Measurements from ENCODE around the gene MON1B. TPM values are rescaled to one million over a fixed set of nuclear protein-coding genes. Genes with fewer than 3 reads are reported as not detected.

Gene MON1B
- total and polyA plus RNA-seq, 2 of the 4 experiments (the other 2 are of a cell fraction): 5.2 to 19.2 TPM

- peak overlapping the region; percentile 66 for H3K4me3 ChIP-seq (ENCODE audit: insufficient read depth, low read depth, low read length)
- H3K9ac ChIP-seq (ENCODE audit: low read depth, low read length): no peak overlapping the region
- ATAC-seq (ENCODE audit: low read depth) (peak; percentile 42), DNase-seq (no peak)
- H3K23ac ChIP-seq (ENCODE audit: low read depth, low read length): no peak overlapping the region; the same call in 1 of the 2 replicates
- H3K36me3 ChIP-seq (ENCODE audit: control insufficient read depth, insufficient read depth, low read length): no peaks in the 10 kb centered on the region
- no peak overlapping the region for H3K14ac ChIP-seq (replicated peaks; ENCODE audit: low read depth, low read length)
- H4K5ac ChIP-seq (ENCODE audit: low read depth, low read length): no peak overlapping the region
- dilution Hi-C loops (cut with HindIII; ENCODE audit: low sequenced_read_pairs, unreplicated experiment) (no loop called here), intact Hi-C loops (cut with micrococcal nuclease) (no loop called here), in situ Hi-C loops (cut with MboI; ENCODE audit: low sequenced_read_pairs) (no loop called here)
- POLR2A ChIA-PET (ENCODE audit: unreplicated experiment): no interaction called here
- no peak overlapping the region for H2BK15ac ChIP-seq (ENCODE audit: low read depth, low read length)
- H2AK5ac ChIP-seq (ENCODE audit: low read depth, low read length): no peak overlapping the region
- BruUV-seq (replicated peaks): no TSS peak
- no peak overlapping the region for H3K4ac ChIP-seq (ENCODE audit: low read depth, low read length)
- no peak overlapping the region for H2BK20ac ChIP-seq (ENCODE audit: low read depth, low read length)
- peaks cover 11% of the 10 kb centered on the region for H3K9me1 ChIP-seq (ENCODE audit: insufficient read depth, low read length)
- TF ChIP-seq MAFK (IDR thresholded peaks at IDR 0.05; ENCODE audit: low read depth, low read length) (no peak), BHLHE40 (IDR thresholded peaks at IDR 0.05; ENCODE audit: low read depth, low read length) (no peak), MAZ (IDR thresholded peaks at IDR 0.05; ENCODE audit: borderline replicate concordance, low read depth, low read length) (no peak), FOS (IDR thresholded peaks at IDR 0.05; ENCODE audit: low read depth, low read length) (no peak), RCOR1 (IDR thresholded peaks at IDR 0.05; ENCODE audit: insufficient replicate concordance, low read length) (no peak)
- H2AFZ ChIP-seq (replicated peaks; ENCODE audit: low read length, poor library complexity): peak overlapping the region; percentile 93
- CTCF ChIA-PET: interaction anchor here (0.6 kb wide), 1 partner anchor 1563 kb away, joined by 3 read pairs; no protein-coding TSS in a partner anchor
- H3K79me1 ChIP-seq (ENCODE audit: low read depth in 1 of 2, low read length in 2 of 2): no peaks in the 10 kb centered on the region
- no peak overlapping the region for H4K91ac ChIP-seq (ENCODE audit: insufficient read depth, low read depth, low read length)
- H2BK5ac ChIP-seq (ENCODE audit: low read depth, low read length, poor library complexity, severe bottlenecking): no peak overlapping the region
- 0 out of 2 replicates have a peak overlapping the region, but pooled peaks have one; percentile 8 for H2BK120ac ChIP-seq (ENCODE audit: low read depth, low read length)
- H3K9me3 ChIP-seq (ENCODE audit: control insufficient read depth, insufficient read depth, low read length): no peaks in the 10 kb centered on the region
- no peaks in the 10 kb centered on the region for H4K20me1 ChIP-seq (ENCODE audit: insufficient read depth, low read length)
- no peak overlapping the region for H4K8ac ChIP-seq (ENCODE audit: low read depth in 2 of 2, low read length in 2 of 2)
- H3K27me3 ChIP-seq (ENCODE audit: control insufficient read depth, insufficient read depth, low read length): peaks cover 6% of the 10 kb centered on the region; the same call in 1 of the 2 replicates
- H3K27ac ChIP-seq (ENCODE audit: insufficient read depth, low read length): no peak overlapping the region; the same call in 1 of the 2 replicates
- 4% methylated on average over 14 of the region's 66 CpGs; no CpG with 5 or more reads in 1 of the 2 experiments for WGBS, 2 experiments (ENCODE audit: extremely low coverage in 2 of 2, insufficient read length in 1 of 2)
- peak overlapping the region; percentile 28 for H2AK9ac ChIP-seq (replicated peaks; ENCODE audit: low read depth, low read length, poor library complexity)
- no peak overlapping the region for H3K18ac ChIP-seq (ENCODE audit: low read depth, low read length)
- peaks cover 3% of the 10 kb centered on the region for H3K4me1 ChIP-seq (ENCODE audit: control insufficient read depth, insufficient read depth, low read length)
- no peak overlapping the region for H3K56ac ChIP-seq (ENCODE audit: extremely low read depth, insufficient read depth, low read length)
- peak overlapping the region; percentile 41; the same call in 1 of the 2 replicates for H3K4me2 ChIP-seq (ENCODE audit: low read depth, low read length)
Observed at GRCh38 chr16:77211880-77212740, 21.1 kb downstream of the MON1B start.
